Astrocyte of the cerebellum (primary cell): ENCODE data around the gene ATP6V1G2.

ENCODE experiments used
- DNase-seq: peaks from one replicate; pipeline ENCODE4 v3.0.0-alpha.2; 2011; ENCODE audit warnings: low read depth
- H3K4me3 ChIP-seq: 2 replicates; pipeline ENCODE4 v1.5.1; 2011; ENCODE audit warnings: mild to moderate bottlenecking, low read depth, low read length, moderate library complexity
- CTCF ChIP-seq: IDR thresholded peaks from 2 replicates; pipeline ENCODE4 v1.5.1; 2012; ENCODE audit warnings: low read length, low read depth, moderate library complexity, mild to moderate bottlenecking; ENCODE audit errors: missing control alignments
- in situ Hi-C: cut with HindIII; loops from 2 replicates; pipeline ENCODE4 v1.10.0; 2017; ENCODE audit warnings: low sequenced_read_pairs

ATP6V1G2 gene

GRCh38 chr6:31569861-31570536 is 23.6 kb upstream of the ATP6V1G2 start:
- no peak overlapping the region for H3K4me3 ChIP-seq
- in situ Hi-C loops = no loop called here
- DNase-seq = no peak
- TF ChIP-seq CTCF = no peak

- H3K4me3 ChIP-seq = no peak overlapping the region
- TF ChIP-seq CTCF = no peak
- no peak for DNase-seq
- in situ Hi-C loops = no loop called here
Observed at GRCh38 chr6:31568537-31568961, 22.1 kb upstream of the ATP6V1G2 start.

GRCh38 chr6:31567531-31568370 is 21.3 kb upstream of the ATP6V1G2 start:
- DNase-seq = no peak
- no peak for TF ChIP-seq CTCF
- H3K4me3 ChIP-seq = no peak overlapping the region
- in situ Hi-C loops = no loop called here

GRCh38 chr6:31560697-31561058 is 14.3 kb upstream of the ATP6V1G2 start:
- TF ChIP-seq CTCF = no peak
- in situ Hi-C loops = no loop called here
- no peak overlapping the region for H3K4me3 ChIP-seq
- no peak for DNase-seq

GRCh38 chr6:31559958-31560696 is 13.7 kb upstream of the ATP6V1G2 start:
- in situ Hi-C loops = no loop called here
- DNase-seq = no peak
- TF ChIP-seq CTCF = no peak
- H3K4me3 ChIP-seq = no peak overlapping the region

GRCh38 chr6:31559606-31559957 is 13.2 kb upstream of the ATP6V1G2 start:
- TF ChIP-seq CTCF = no peak
- no peak overlapping the region for H3K4me3 ChIP-seq
- in situ Hi-C loops = no loop called here
- DNase-seq = no peak
